ENCODE measurements around the gene ZC3H4.
A peak's percentile ranks its signal among the peaks of the same experiment; 100 is the strongest.

The ZC3H4 gene

DNA sequence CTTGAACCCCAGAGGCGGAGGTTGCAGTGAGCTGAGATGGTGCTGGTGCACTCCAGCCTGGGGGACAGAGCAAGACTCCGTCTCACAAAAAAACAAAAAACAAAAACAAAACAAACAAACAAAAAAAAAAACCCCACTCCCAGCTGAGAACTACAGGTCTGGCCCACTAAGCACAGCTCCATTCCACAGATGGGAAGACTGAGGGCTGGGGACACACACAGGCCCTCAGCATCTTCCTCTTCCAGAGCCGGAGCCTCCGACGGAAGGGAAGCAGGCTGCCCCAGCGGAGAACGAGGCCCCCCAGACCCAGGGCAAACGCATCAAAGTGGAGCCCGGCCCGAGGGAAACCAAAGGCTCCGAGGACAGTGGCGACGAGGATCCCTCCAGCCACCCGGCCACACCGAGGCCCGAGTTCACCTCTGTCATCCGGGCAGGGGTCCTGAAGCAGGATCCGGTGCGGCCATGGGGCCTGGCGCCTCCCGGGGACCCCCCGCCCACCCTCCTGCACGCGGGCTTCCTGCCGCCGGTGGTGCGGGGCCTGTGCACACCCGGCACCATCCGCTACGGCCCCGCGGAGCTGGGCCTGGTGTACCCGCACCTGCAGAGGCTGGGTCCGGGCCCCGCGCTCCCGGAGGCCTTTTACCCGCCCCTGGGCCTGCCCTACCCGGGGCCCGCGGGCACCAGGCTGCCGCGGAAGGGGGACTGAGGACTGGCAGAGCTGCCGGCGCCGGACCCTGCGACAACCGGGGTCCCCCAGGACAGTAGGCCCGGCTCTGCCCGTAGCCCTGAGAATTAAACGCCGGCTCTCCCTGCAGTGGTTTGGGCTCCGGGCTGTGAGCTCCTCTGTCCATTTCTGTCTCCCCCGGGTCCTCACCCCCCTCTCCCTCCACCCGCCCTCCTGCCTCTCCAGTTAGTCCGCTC lies 68.4 kb downstream of the ZC3H4 start:
- DNase-seq: no peak

- DNase-seq: no peak
Measured at GRCh38 chr19:47040869-47041268, 72.7 kb downstream of the ZC3H4 start.

DNA sequence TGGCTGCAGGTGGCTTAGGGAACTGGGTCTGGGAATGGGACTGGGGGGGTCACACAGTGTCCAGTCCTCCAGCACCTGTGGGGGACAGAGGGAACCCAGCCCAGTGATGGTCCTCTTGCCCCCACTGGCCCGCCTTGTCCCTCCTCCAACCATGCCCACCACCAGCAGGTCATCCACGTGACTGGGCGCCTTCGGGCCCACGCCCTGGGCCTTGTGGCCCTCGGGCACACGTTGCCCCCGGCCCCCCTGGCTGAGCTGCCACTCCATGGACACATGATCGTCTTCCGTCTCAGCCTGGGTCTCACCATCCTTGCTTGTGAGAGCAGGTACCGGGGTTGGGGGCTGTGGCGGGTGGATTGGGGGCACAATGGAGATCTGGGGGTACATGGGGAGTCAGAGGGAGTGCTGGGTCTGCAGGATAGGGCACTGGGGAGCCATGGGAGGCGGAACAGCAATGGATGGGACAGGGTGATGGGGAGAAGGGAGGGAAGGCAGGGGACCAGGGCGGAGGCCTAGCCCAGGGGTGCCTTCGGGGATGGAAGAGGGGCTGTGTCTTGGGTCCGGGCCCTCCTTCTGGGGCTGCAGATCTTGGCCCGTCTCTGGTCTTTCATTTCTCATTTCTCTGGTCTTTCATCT lies 74.2 kb downstream of the ZC3H4 start:
- no peak for DNase-seq

DNA sequence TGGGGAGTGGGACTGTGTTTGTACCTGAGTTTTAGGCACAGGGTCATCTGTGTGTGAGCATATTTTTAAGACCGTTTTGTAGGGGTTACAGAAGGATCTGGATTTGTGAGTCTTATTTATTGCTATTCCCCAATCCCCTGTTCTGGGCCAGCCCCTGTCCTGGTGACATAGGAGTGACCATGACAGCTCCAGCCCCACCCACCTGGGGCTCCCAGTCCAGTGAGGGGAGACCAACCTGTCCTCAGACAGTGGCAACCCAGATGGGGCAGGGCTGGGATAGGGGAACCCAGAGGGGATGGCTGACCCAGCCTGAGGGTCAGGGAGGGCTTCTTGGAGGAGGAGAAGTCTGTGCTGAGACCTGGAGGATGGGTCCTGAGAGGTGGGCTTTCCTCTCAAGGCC lies 75.8 kb downstream of the ZC3H4 start:
- no peak for DNase-seq

GRCh38 chr19:47036097-47036651 lies 77.4 kb downstream of the ZC3H4 start:
- DNase-seq: no peak

GRCh38 chr19:47035127-47036096 lies 78.2 kb downstream of the ZC3H4 start:
- DNase-seq: peak; percentile 99

GRCh38 chr19:47032171-47032811 lies 81.3 kb downstream of the ZC3H4 start:
- DNase-seq: peak; percentile 88

- DNase-seq: no peak
Measured at GRCh38 chr19:47028195-47028601, 85.4 kb downstream of the ZC3H4 start.

GRCh38 chr19:47027586-47028088 lies 85.9 kb downstream of the ZC3H4 start:
- no peak for DNase-seq

DNA sequence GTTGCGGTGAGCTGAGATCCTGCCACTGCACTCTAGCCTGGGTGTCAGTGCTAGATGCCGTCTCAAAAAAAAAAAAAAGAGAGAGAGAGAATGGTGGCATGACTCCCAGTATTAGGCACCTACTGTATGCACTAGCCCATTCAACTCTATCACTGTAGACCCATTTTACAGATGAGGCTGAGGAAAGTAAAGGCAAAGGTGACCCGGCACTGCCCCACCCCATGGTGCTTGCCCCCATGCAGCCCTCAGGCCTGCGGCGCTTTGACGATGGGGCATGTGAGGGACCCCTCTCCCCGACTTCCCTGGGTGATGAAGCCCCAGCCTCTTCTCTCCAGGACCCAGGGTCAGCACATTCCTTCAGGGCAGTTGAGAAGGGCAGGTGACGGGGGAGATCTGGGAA lies 86.7 kb downstream of the ZC3H4 start:
- DNase-seq: no peak

- no peak for DNase-seq
Measured at GRCh38 chr19:47026156-47026555, 87.4 kb downstream of the ZC3H4 start.

GRCh38 chr19:47024502-47024901 lies 89.1 kb downstream of the ZC3H4 start:
- DNase-seq: no peak

- no peak for DNase-seq
Measured at GRCh38 chr19:47023448-47023794, 90.2 kb downstream of the ZC3H4 start.

DNA sequence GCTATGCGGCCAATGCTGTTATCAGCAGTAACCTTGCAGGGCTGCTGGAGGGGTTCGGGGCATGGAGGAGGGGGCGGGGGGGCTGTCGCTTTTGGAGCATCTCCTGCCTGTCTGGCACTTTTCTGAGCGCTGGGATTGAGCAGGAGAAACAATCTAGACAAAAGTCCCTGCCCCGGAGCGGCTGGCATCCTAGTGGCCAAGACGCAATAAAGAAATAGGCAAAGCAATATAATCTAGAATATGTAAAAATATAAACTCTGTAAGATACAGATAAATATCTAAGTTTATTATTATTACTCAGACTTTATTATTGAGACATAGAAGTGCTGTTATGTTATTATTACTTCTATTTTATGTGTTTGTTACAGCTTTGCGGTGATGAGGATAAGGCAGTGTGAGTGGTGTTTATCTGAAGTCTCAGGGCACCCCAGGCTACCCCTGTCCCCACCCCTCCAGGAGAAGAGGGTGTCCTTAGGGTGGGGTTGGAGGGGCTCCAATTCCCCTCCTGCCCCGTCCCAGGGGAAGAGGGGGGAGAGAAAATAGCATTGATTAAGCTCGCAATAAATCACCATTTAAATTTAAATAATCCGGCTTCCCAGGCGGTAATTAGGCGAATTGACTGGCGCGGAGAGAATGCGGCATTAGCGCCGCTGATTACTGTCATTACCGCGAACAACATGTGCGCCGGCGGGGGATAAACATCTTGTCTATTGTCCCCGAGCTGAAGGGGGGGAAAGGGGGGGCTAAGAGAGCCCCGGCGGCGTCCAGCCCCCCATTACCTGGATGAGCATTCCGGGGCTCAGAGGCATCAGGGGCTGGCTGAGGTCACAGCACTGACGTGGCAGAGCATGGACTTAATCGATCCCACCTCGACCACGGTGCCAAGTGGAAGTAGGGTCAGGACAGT lies 90.8 kb downstream of the ZC3H4 start:
- no peak for DNase-seq

DNA sequence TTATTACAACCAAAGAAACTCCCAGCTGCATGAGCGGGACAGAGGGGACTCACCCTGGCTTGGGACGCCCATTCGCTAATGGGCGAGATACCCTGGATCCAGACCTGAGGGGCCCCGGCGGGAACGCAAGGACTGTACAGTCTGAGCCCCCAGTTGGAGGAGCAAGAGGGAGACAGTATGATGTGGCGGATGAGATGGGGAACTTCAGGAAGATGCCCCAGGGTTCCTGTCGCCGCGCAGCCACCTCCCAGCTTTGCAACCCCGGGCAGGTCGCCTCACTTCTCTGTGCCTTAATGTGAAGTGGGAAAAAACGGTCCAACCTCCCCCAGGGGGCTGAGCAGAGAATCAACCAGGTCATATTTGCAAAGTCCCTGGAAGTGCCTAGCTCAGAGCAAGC lies 91.4 kb downstream of the ZC3H4 start:
- no peak for DNase-seq

GRCh38 chr19:47021536-47022139 lies 91.9 kb downstream of the ZC3H4 start:
- DNase-seq: no peak

DNA sequence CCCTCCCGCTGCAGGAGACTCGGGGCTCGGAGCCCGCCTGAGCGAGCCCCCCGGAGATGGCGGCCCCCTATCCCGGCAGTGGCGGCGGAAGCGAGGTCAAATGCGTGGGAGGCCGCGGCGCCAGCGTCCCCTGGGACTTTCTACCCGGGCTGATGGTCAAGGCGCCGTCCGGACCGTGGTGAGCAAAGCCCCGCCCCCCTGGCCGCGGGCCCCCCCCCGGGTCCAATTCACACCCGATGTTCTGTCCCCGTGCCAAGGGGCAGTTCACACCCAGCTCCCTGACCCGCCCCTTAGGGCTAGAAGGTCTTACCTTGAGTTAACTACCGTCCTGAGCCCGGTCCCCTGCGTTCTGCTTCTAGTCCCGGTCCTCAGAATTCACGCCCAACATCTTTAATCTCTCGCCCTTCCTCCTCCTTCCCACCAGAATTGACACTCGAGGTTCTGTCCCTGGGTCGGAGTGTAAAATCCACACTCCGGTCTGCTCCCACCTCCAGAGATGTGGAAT lies 92.5 kb downstream of the ZC3H4 start:
- DNase-seq: no peak

- no peak for DNase-seq
Measured at GRCh38 chr19:47020132-47020805, 93.3 kb downstream of the ZC3H4 start.

DNA sequence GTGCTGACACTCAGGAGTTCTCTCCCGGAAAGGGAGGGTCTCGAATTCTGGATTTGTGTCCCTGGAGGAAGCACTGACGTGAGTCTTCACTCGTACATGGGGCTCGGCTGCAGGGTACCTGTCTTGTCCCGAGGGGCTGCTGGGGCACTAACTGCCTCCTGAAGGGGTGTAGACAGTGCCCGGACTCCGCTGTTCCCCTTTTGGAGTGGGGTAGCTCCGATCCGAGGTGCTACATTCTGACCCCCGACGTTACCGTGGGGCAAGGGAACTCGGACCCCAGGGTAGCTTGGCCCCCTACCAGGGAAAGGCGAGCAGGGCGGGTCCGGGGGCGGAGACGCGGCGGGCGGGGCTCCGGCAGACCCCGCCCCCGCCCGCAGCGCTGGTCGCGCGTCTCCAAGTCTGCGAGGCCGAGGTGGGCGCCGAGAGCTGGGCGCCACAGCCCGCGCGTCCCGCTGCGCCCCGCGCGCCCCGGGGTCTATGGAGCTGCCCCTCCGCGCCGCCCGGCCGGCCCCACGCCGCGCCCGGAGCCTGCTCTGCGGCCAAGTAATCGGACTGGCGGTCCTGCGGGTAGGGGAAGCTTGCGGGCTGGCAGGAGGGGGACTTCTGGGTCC lies 94.0 kb downstream of the ZC3H4 start, which contains the start of gene NPAS1:
Gene NPAS1, plus strand, starts transcription at position 407 of the 611 bp plus-strand sequence. CDS start 1,211 bp downstream, outside the sequence.
- no peak for DNase-seq

Data from activated effector memory CD4-positive, alpha-beta T cell treated with anti-CD3 and anti-CD28 coated beads, Interleukin-2, amount 50 U/mL, for 16 hours (primary cell).